GM12801 (cell line): Measurements from ENCODE around the gene KLHL17.

Experiments
- CTCF ChIP-seq: IDR thresholded peaks from one replicate; pipeline ENCODE4 v1.5.1; 2011; ENCODE audit warnings: control low read depth; ENCODE audit not compliant: insufficient read length; ENCODE audit errors: extremely low read depth

KLHL17 gene

GRCh38 chr1:945688-946556, 14.5 kb upstream of the KLHL17 start:
- TF ChIP-seq CTCF, result no peak

GRCh38 chr1:947958-948357, 12.4 kb upstream of the KLHL17 start:
- TF ChIP-seq CTCF, result no peak

- TF ChIP-seq CTCF, result no peak
Observed at GRCh38 chr1:950268-950667, 10.1 kb upstream of the KLHL17 start.

- no peak for TF ChIP-seq CTCF
Observed at GRCh38 chr1:950881-951280, 9.5 kb upstream of the KLHL17 start.

GRCh38 chr1:951364-951763, 9.0 kb upstream of the KLHL17 start:
- no peak for TF ChIP-seq CTCF

GRCh38 chr1:952201-952600, 8.2 kb upstream of the KLHL17 start:
- TF ChIP-seq CTCF, result no peak

GRCh38 chr1:952603-953002, 7.8 kb upstream of the KLHL17 start:
- no peak for TF ChIP-seq CTCF
